ENCODE measurements around the gene KYNU.

Gene KYNU

DNA sequence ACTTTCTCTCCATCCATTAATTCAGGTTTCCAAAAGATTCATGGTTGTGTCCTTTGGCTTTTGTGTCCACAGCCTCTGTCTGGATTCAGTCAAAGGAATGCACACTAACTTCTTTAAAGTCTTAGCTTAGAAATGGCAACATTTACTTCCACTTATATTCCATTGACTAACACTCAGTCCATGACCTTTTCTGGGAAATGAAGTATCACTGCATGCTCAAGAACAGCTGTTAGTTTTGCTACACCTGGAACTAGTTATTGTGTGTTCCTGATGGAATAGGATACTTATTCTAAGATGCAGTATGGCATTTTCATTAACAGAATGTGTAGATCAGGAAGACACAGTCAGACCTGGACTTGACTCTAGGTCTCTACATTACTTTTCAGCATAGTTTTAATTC, 88.8 kb downstream of the KYNU start:
- DNase-seq (ENCODE audit: low read depth) = no peak

DNA sequence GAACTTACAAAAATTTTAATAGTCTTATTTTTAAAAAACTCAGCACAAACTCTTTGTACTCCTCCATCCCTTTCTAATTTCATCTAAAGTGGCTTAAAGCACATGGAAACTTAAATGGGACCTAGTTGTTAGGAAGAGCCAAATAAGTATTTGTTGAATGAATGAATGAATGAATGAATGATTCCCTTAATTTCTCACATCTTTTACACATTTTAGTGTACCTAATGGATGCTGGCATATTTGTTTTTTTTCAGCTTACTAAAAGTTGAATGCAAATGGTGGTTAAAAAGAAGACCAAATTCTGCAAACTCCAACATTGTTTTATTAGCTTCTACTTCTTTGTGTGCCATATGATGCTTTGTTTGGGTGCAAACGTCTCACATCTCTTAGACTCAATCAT, 89.6 kb downstream of the KYNU start:
- DNase-seq (ENCODE audit: low read depth) = no peak

DNA sequence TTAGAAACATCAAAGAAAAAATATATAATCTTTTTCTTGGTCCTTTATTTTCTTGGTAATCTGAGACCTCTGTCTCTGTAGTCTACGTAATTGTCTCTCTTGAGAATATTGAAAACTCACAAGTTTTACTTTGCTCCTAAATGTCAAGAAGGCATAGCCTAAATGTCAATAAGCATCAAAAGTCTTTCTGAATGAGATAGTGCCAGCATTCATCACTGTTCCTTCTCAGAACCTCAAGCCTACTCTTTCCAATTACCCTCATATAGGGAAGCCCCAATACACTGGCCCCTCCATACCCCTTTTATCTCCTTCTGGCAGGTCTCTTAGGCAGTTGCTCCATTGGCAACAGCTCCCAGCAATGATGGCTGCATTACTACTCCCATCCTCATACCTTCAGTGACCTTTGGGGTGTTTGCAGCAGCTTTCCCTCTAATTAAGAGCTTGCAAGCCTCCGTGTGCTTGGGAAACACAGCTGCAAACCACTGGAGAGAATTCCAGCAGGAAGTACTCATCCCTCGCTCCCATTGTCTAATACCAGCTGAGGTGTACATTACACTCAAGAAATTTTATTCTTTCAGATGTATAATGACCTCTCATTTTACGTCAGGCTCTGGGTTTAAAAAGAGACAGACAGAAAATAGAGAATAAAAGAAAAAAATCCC, 95.8 kb downstream of the KYNU start:
- DNase-seq (ENCODE audit: low read depth) = no peak

DNA sequence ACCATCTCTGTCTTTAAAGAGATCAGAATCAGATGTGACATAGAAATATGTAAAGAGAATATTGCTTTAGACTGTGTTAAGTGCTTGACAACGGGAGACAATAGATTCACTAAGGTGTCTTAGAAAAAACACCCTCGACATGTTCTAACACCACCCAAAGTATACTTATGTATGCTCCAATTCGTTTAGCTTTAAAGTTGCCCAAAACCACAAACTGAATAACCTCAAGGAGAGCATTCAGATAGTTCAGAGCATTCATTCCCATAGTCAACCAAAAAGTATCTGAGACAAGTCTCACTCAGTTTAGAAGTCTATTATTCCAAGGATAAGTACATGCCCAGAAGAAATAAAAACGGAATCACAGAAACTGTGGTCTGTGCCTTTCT, 96.4 kb downstream of the KYNU start:
- DNase-seq (ENCODE audit: low read depth) = no peak

- DNase-seq (ENCODE audit: low read depth) = no peak
Observed at GRCh38 chr2:142974288-142975024, 97.0 kb downstream of the KYNU start.

DNA sequence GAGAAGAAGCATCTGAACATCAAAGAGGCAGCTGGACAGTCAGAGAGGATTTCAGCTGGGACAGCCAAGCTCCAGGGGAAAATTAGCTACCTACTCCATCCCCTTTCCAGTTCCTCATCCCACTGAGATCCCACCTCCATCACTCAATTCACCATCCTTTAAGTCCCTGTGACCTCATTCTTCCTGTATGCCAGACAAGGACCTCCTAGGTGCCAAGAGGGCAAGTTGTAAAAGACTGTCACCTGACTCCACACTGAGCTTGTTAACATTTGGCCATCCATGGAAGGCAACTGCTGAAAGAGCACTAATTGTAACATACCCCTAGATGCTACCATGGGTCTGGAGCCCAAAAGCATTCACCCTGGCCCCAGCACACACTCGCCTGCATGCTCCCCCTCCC, 97.8 kb downstream of the KYNU start:
- no peak for DNase-seq (ENCODE audit: low read depth)

DNA sequence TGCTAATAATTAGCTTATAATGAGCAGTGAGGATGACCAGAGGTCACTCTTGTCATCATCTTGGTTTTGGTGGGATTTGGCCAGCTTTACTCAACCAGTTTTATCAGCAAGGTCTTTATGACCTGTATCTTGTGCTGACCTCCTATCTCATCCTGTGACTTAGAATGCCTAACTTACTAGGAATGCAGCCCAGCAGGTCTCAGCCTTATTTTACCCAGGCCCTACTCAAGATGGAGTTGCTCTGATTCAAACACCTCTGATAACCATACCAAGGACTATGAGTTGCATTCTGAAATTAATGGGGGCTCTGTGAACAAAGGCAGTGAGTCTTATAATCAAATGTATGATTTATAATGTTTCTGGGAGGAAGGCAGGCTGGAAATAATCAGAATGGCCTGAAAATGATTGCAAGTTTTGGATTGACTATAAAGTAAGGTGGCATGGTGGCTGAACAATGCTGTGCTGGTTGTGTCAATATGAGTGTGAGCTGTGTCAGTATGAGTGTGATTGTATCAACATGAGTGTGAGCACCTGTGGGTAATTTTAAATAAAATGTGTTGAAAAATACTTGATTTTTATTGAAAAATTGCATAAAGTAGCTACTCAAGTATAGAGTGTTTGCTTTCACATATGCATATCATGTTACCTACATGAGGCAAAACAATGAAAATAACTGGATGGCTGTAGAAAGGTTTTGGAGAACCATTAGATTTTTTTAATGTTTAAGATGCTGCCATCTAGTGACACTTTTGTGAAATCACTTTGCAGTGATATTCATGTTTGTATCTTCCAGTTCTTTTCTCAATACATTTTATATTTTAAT, 103.0 kb downstream of the KYNU start:
- DNase-seq (ENCODE audit: low read depth) = no peak

- DNase-seq (ENCODE audit: low read depth) = no peak
Observed at GRCh38 chr2:142981069-142981378, 103.6 kb downstream of the KYNU start.

DNA sequence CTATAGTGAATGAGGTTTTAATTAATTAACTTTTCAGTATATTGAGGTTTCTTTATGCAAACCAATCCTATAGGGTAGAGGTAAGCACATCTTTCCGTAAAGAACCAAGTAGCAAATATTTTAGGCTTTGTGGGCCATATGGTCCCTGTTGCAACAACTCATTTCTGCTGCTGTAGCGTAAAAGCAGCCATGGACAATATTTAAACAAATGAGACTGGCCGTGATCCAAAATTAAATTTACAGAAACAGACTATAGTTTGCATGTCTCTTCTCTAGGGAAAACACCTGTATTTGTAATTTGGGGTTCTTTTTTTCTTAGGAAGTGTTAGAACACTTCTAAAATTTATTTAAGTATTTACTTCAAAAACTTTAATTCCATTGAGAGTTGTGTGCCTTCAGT, 104.3 kb downstream of the KYNU start:
- DNase-seq (ENCODE audit: low read depth) = no peak

GRCh38 chr2:142983174-142983573, 105.7 kb downstream of the KYNU start:
- DNase-seq (ENCODE audit: low read depth) = no peak

DNA sequence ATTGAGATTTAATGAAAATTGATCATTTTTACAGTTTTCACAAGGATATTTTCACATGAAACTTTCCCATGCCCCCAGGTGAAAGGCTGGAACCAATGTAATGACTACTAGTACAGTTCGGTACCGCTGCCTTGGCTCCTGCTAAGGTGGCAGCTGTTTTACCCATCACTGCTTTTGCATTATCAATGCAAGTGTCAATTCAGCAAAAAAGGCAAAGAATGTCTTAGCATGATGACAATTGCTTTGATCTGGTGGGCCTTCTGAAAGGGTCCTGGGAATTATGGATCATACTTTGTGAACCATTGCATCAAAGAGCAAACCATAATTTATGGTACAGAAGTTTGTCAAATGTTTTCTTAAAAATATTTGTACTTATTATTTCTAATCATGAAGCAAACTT, 107.2 kb downstream of the KYNU start:
- no peak for DNase-seq (ENCODE audit: low read depth)

- DNase-seq (ENCODE audit: low read depth) = no peak
Observed at GRCh38 chr2:142987044-142987443, 109.6 kb downstream of the KYNU start.

DNA sequence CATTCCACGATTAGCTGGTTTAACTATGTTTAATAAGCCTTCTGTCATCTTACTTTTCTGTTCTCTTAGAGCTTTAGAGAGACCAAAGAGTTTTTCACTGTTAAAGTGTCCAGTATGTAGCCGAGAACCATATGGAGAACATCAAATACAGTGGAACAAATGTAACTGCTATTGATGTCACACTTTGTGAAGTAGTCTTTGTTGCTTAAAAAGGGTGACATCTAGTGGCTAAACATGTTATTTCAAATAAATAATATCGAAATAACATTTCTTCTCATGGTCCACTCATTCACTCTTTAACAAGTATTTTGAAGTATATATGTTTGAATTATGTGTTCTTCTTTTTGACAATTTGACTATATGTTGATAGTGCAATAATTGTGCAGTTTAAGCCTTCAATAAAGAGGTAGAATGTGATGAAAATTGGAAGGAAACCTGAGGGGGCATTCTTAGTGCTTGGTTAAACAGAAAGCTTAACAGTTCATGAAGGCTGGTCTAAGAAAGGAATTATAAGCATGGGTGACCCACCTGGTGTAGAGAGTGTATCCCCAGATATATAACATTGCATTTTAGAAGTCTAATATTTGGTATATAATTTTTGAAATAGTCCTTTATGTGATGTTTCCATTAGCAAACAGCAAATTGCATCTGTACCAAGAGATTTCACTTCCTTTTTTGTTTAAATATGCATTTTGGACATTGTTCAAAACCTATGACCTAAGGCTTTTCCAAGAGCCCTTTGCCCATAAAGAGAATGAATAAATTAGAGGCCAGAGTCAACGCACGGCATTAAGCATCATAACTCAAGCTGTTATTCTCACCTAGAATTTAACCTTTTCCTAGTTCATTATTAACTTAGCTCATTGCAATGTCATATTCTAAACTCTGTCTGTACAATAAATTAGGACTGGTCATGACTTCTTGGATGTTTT, 112.1 kb downstream of the KYNU start:
- DNase-seq (ENCODE audit: low read depth) = no peak

DNA sequence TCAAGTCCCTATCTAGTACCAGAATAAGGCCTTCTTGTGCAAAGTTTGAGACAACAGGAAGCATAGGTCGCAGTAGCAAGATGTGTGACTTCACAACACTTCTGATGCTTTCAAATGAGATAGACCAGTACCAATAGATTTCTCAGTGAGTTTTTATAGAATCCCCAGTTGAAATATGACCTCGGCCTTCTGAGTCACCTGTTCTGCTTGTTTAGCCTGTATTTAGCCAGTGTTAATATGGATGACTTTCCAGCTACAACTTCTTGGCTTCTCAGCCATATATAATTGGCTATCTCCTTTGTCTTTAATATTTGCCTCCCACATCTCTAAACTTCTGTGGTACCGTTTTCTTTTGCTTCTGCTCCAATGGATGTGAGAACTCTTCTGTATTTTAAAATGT, 113.8 kb downstream of the KYNU start:
- DNase-seq (ENCODE audit: low read depth) = no peak

DNA sequence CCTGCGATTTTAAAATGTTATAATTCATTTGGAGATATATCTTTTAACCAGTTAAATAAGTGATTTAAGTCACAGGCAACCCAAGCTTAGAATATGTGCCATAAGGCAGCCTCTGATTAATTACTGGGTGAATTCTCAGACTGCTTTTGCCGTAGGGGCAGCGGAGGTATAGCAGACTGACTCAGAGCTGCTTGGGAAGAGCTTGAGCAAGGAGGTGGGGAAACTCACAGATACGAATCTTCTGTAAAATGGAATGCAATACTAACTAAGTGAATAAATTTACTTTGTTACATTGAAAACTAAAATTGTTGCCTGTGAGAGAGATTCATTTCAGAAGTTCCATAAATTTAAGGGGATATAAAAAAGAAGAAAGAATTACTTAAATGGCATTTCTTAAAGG, 115.4 kb downstream of the KYNU start:
- no peak for DNase-seq (ENCODE audit: low read depth)

DNA sequence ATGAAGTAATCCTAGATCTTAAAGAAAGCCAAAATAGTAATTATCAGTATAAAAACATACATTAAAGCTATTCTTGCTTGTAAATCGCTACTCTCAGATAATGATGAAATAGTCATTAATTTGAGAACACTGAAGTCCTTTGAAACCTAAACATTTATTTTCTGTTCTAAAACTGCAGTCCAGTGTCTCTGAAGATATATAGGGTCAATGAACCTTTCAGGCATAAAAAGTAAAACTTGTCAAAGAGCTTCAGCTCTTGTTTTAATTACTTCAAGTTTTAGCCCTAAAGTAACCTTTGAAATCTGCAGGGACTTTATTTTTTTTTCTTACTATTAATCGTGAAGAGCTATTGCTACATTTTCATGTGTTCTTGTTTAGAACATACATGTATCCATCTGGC, 116.3 kb downstream of the KYNU start:
- DNase-seq (ENCODE audit: low read depth) = no peak

DNA sequence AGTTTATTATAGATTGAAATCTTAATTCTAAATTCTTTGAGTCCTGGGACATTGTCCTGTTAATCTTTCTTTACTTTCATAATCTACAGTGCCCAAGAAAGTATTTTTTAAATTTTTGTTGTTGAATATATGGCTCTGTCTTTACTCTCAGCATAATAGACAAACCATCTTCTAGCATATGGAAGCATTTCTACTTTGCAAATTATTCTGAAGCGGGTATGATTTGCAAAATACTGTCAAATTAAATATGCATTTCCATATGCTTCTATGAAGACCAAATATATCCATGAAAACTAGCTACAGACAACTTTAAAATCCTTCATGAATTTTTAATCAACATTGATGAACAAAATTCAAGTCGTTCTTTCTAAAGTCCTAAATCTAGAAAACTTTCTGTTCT, 117.2 kb downstream of the KYNU start:
- no peak for DNase-seq (ENCODE audit: low read depth)

GRCh38 chr2:142997231-142997630, 119.8 kb downstream of the KYNU start:
- DNase-seq (ENCODE audit: low read depth) = no peak

- DNase-seq (ENCODE audit: low read depth) = no peak
Observed at GRCh38 chr2:143000599-143000998, 123.1 kb downstream of the KYNU start.

GRCh38 chr2:143001501-143001900, 124.0 kb downstream of the KYNU start:
- DNase-seq (ENCODE audit: low read depth) = no peak

GRCh38 chr2:143015656-143016055, 138.2 kb downstream of the KYNU start:
- DNase-seq (ENCODE audit: low read depth) = no peak

- DNase-seq (ENCODE audit: low read depth) = no peak
Observed at GRCh38 chr2:143026411-143027054, 149.1 kb downstream of the KYNU start.

Data from activated T-cell treated with anti-CD3 and anti-CD28 coated beads for 1 hour (primary cell).